SK-N-SH treated with all-trans-retinoic acid at 6 μM for 48 hours (cell line): ENCODE measurements around the gene PRKCE.

Experiments
- ATAC-seq: fragments of 200-7000 bp; cut with Tn5 transposase; 3 replicates; pipeline ENCODE4 v1.9.1; 2020; ENCODE audit warnings: mild to moderate bottlenecking, moderate library complexity
- ARNTL ChIP-seq: fragments of 450-650 bp; formaldehyde crosslinking; IDR thresholded peaks from 2 replicates; pipeline ENCODE4 v1.5.0; 2020; ENCODE audit warnings: low read depth, mild to moderate bottlenecking, moderate library complexity, borderline replicate concordance
- BACH2 ChIP-seq: fragments of 250-450 bp; sonication (Bioruptor Pico); IDR thresholded peaks from 2 replicates; pipeline ENCODE4 v1.9.0; 2021; ENCODE audit warnings: mild to moderate bottlenecking, borderline replicate concordance
- CREB5 ChIP-seq: fragments of 250-450 bp; sonication (Bioruptor Pico); IDR thresholded peaks from 2 replicates; pipeline ENCODE4 v1.5.1; 2020; ENCODE audit warnings: low read depth, mild to moderate bottlenecking, moderate library complexity
- CSRNP3 ChIP-seq: fragments of 250-450 bp; sonication (Bioruptor Pico); IDR thresholded peaks from 2 replicates; pipeline ENCODE4 v1.5.1; 2021; ENCODE audit warnings: mild to moderate bottlenecking, moderate library complexity
- GLIS3 ChIP-seq: fragments of 250-450 bp; sonication (Bioruptor Pico); IDR thresholded peaks from 2 replicates; pipeline ENCODE4 v1.5.0; 2020; ENCODE audit warnings: mild to moderate bottlenecking, moderate library complexity
- ISL1 ChIP-seq: fragments of 250-450 bp; sonication (Bioruptor Pico); IDR thresholded peaks from 2 replicates; pipeline ENCODE4 v2.1.2; 2022; ENCODE audit warnings: mild to moderate bottlenecking, moderate library complexity
- OSR1 ChIP-seq: fragments of 250-450 bp; sonication (Bioruptor Pico); IDR thresholded peaks from 2 replicates; pipeline ENCODE4 v1.8.0; 2022; ENCODE audit warnings: moderate library complexity, mild to moderate bottlenecking, inconsistent platforms
- PATZ1 ChIP-seq: fragments of 250-450 bp; sonication (Bioruptor Pico); IDR thresholded peaks from 2 replicates; pipeline ENCODE4 v1.8.0; 2020; ENCODE audit warnings: mild to moderate bottlenecking, moderate library complexity, borderline replicate concordance
- PPARA ChIP-seq: fragments of 250-450 bp; sonication (Bioruptor Pico); IDR thresholded peaks from 2 replicates; pipeline ENCODE4 v1.5.0; 2020; ENCODE audit warnings: mild to moderate bottlenecking, borderline replicate concordance
- RARB ChIP-seq: fragments of 250-450 bp; sonication (Bioruptor Pico); IDR thresholded peaks from 2 replicates; pipeline ENCODE4 v1.8.0; 2021; ENCODE audit warnings: mild to moderate bottlenecking, moderate library complexity
- SNAI2 ChIP-seq: fragments of 250-450 bp; sonication (Bioruptor Pico); IDR thresholded peaks from 2 replicates; pipeline ENCODE4 v1.5.0; 2020; ENCODE audit warnings: mild to moderate bottlenecking, moderate library complexity
- TCF4 ChIP-seq: fragments of 250-450 bp; sonication (Bioruptor Pico); IDR thresholded peaks from 2 replicates; pipeline ENCODE4 v1.8.0; 2021; ENCODE audit warnings: mild to moderate bottlenecking, moderate library complexity, borderline replicate concordance
- TOX ChIP-seq: fragments of 250-450 bp; sonication (Bioruptor Pico); IDR thresholded peaks from 2 replicates; pipeline ENCODE4 v1.8.0; 2021; ENCODE audit warnings: mild to moderate bottlenecking, moderate library complexity, borderline replicate concordance
- TSHZ2 ChIP-seq: fragments of 250-450 bp; sonication (Bioruptor Pico); IDR thresholded peaks from 2 replicates; pipeline ENCODE4 v1.5.0; 2020; ENCODE audit warnings: mild to moderate bottlenecking, moderate library complexity
- ZC3H10 ChIP-seq: fragments of 250-450 bp; sonication (Bioruptor Pico); IDR thresholded peaks from 2 replicates; pipeline ENCODE4 v1.5.1; 2021; ENCODE audit warnings: mild to moderate bottlenecking, moderate library complexity
- ZFP3 ChIP-seq: fragments of 250-450 bp; sonication (Bioruptor Pico); IDR thresholded peaks from 2 replicates; pipeline ENCODE4 v1.5.0; 2020; ENCODE audit warnings: mild to moderate bottlenecking, moderate library complexity
- ZFP30 ChIP-seq: fragments of 450-650 bp; formaldehyde crosslinking; IDR thresholded peaks from 2 replicates; pipeline ENCODE4 v1.5.0; 2022; ENCODE audit warnings: mild to moderate bottlenecking, moderate library complexity
- ZNF565 ChIP-seq: fragments of 450-650 bp; formaldehyde crosslinking; conservative IDR thresholded peaks from 2 replicates; pipeline ENCODE4 v1.5.0; 2020; ENCODE audit warnings: low read depth, mild to moderate bottlenecking, moderate library complexity
- ZNF70 ChIP-seq: fragments of 450-650 bp; formaldehyde crosslinking; IDR thresholded peaks from 2 replicates; pipeline ENCODE4 v1.5.0; 2020; ENCODE audit warnings: mild to moderate bottlenecking, moderate library complexity
- ZNF8 ChIP-seq: fragments of 450-650 bp; formaldehyde crosslinking; IDR thresholded peaks from 2 replicates; pipeline ENCODE4 v1.5.0; 2020; ENCODE audit warnings: mild to moderate bottlenecking, moderate library complexity

The PRKCE gene

GRCh38 chr2:45820048-45820447, 168.6 kb downstream of the PRKCE start:
- no peak for ATAC-seq
- TF ChIP-seq TSHZ2 (CRISPR knock-in tag) (no peak), ARNTL (CRISPR knock-in tag) (no peak), CSRNP3 (CRISPR knock-in tag) (no peak), TOX (CRISPR knock-in tag) (no peak)

GRCh38 chr2:45821558-45822271, 170.2 kb downstream of the PRKCE start:
- peak; percentile 26 for ATAC-seq

GRCh38 chr2:45822272-45822630, 170.8 kb downstream of the PRKCE start:
- TF ChIP-seq BACH2 (no peak), GLIS3 (no peak), SNAI2 (CRISPR knock-in tag) (no peak), TSHZ2 (CRISPR knock-in tag) (no peak), TOX (CRISPR knock-in tag) (no peak), PATZ1 (no peak), PPARA (no peak), ZFP3 (CRISPR knock-in tag) (no peak), RARB (CRISPR knock-in tag) (no peak), CREB5 (no peak), ISL1 (no peak), ZNF8 (no peak), ZC3H10 (CRISPR knock-in tag) (no peak), ARNTL (CRISPR knock-in tag) (no peak), CSRNP3 (CRISPR knock-in tag) (no peak), OSR1 (CRISPR knock-in tag) (no peak), TCF4 (no peak), ZFP30 (CRISPR knock-in tag) (no peak), ZNF565 (no peak)
- ATAC-seq = no peak; the same call in 2 of the 3 replicates

More at GRCh38 chr2:45821558-45822271, 170.2 kb downstream of the PRKCE start:
- TF ChIP-seq PPARA (no peak), ISL1 (peak; percentile 31; the same call in 1 of the 2 replicates), CSRNP3 (CRISPR knock-in tag) (no peak), TOX (CRISPR knock-in tag) (no peak), ZNF70 (CRISPR knock-in tag) (no peak), BACH2 (no peak)
